ENCODE data around the gene MIOS. TPM values are rescaled to one million over a fixed set of nuclear protein-coding genes. Genes with fewer than 3 reads are reported as not detected.

The MIOS gene
- total RNA-seq, 1 experiment from 2014 or later, result 41.3 TPM

DNA sequence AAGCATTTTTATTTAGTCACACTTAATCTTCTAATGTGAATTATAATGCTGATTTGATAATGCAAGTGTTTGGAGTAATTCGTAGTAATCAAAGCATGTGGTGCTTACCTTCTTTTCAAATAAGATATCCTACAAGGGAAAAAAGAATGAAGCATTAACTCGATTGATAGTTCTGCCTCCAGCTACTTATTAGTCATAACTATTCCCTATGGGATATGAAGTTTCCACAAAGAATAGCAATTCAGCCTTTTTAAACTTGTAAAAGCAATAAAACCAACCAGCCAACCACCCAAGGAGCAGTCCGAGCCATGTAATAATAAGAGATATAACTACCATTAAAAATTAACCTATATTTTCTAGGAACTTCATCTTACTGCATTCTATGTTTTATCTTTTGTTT is 42.6 kb upstream of the MIOS start:
- ATAC-seq, result no peak
- Mint-ChIP-seq H3K9me3 (peaks cover 6% of the 10 kb centered on the region), H3K27ac (no peak overlapping the region), H3K27me3 (ENCODE audit: low read depth) (no peaks in the 10 kb centered on the region), H3K36me3 (no peaks in the 10 kb centered on the region), H3K4me3 (no peak overlapping the region), H3K4me1 (no peaks in the 10 kb centered on the region)
- no peak for TF ChIP-seq E2F5 (CRISPR knock-in tag; IDR thresholded peaks at IDR 0.05)
- TF ChIP-seq TCF7 (CRISPR knock-in tag; IDR thresholded peaks at IDR 0.05; ENCODE audit: low read depth), result no peak
- no peak for TF ChIP-seq OVOL2 (CRISPR knock-in tag; IDR thresholded peaks at IDR 0.05; ENCODE audit: borderline replicate concordance)
- no peak for TF ChIP-seq NFYB (CRISPR knock-in tag; conservative IDR thresholded peaks at IDR 0.05; ENCODE audit: low read depth)
- TF ChIP-seq, protein P1, sequence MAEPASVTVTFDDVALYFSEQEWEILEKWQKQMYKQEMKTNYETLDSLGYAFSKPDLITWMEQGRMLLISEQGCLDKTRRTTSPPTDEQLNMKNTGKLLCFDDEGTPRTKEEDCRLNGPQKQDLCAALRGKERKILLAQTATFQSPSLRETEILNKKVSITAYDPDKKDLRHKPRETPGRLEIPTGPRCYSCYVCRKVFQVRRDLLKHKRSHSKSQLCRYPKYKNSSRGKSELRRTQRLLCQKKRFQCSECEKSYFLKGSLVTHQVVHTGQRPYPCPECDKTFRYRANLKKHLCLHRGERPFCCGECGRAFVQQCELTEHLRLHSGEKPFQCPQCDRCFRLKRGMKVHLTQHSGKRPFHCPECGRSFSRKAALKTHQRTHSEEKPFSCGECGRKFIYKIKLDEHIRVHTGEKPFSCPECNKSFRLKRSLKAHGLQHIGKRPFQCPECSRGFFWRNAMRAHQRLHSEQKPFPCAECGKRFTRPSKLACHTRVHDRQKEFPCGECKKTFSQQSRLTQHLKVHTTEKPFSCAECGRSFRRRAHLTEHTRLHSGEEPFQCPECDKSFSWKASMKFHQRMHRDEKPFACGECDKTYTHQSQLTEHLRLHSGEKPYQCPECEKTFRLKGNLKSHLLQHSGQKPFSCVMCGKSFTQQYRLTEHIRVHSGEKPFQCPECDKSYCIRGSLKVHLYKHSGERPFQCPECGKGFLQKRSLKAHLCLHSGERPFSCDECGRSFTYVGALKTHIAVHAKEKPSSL (CRISPR knock-in tag; conservative IDR thresholded peaks at IDR 0.05), result no peak
- DNase-seq (ENCODE audit: low spot score), result no peak
- ChIA-PET POLR2A (no interaction called here), CTCF (interaction anchor here (1.2 kb wide), 1 partner anchor 11 kb away, joined by 3 read pairs; no protein-coding TSS in a partner anchor)

GRCh38 chr7:7526006-7526405 is 40.7 kb upstream of the MIOS start:
- CTCF ChIA-PET, result no interaction called here

More at GRCh38 chr7:7526006-7526405, 40.7 kb upstream of the MIOS start:
- POLR2A ChIA-PET, result interaction anchor here (0.6 kb wide), 1 partner anchor 864 kb away, joined by 4 read pairs; no protein-coding TSS in a partner anchor
- ATAC-seq, result no peak
- no peaks in the 10 kb centered on the region for H3K4me1 Mint-ChIP-seq
- peaks cover 6% of the 10 kb centered on the region for H3K9me3 Mint-ChIP-seq
- H3K4me3 Mint-ChIP-seq, result no peak overlapping the region
- H3K27me3 Mint-ChIP-seq (ENCODE audit: low read depth), result no peaks in the 10 kb centered on the region
- TF ChIP-seq JUN (CRISPR knock-in tag; IDR thresholded peaks at IDR 0.05) (no peak), PRRX2 (CRISPR knock-in tag; IDR thresholded peaks at IDR 0.05) (no peak), ZBTB21 (CRISPR knock-in tag; IDR thresholded peaks at IDR 0.05; ENCODE audit: borderline replicate concordance) (no peak), ZNF396 (CRISPR knock-in tag; IDR thresholded peaks at IDR 0.05; ENCODE audit: borderline replicate concordance) (no peak), ZNF317 (CRISPR knock-in tag; IDR thresholded peaks at IDR 0.05; ENCODE audit: borderline replicate concordance, low read depth) (no peak), GTF2I (CRISPR knock-in tag; conservative IDR thresholded peaks at IDR 0.05) (no peak), GRHL2 (CRISPR knock-in tag; IDR thresholded peaks at IDR 0.05; ENCODE audit: insufficient replicate concordance, severe bottlenecking) (no peak), JAZF1 (CRISPR knock-in tag; IDR thresholded peaks at IDR 0.05) (no peak), NR2C2 (CRISPR knock-in tag; IDR thresholded peaks at IDR 0.05) (no peak), ZNF423 (CRISPR knock-in tag; IDR thresholded peaks at IDR 0.05) (no peak), HMGXB4 (CRISPR knock-in tag; IDR thresholded peaks at IDR 0.05) (no peak), RORB (CRISPR knock-in tag; IDR thresholded peaks at IDR 0.05) (no peak), PRDM15 (CRISPR knock-in tag; IDR thresholded peaks at IDR 0.05) (no peak)
- TF ChIP-seq, protein P2, sequence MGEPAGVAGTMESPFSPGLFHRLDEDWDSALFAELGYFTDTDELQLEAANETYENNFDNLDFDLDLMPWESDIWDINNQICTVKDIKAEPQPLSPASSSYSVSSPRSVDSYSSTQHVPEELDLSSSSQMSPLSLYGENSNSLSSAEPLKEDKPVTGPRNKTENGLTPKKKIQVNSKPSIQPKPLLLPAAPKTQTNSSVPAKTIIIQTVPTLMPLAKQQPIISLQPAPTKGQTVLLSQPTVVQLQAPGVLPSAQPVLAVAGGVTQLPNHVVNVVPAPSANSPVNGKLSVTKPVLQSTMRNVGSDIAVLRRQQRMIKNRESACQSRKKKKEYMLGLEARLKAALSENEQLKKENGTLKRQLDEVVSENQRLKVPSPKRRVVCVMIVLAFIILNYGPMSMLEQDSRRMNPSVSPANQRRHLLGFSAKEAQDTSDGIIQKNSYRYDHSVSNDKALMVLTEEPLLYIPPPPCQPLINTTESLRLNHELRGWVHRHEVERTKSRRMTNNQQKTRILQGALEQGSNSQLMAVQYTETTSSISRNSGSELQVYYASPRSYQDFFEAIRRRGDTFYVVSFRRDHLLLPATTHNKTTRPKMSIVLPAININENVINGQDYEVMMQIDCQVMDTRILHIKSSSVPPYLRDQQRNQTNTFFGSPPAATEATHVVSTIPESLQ (CRISPR knock-in tag; IDR thresholded peaks at IDR 0.05), result no peak
- TF ChIP-seq, protein P3, sequence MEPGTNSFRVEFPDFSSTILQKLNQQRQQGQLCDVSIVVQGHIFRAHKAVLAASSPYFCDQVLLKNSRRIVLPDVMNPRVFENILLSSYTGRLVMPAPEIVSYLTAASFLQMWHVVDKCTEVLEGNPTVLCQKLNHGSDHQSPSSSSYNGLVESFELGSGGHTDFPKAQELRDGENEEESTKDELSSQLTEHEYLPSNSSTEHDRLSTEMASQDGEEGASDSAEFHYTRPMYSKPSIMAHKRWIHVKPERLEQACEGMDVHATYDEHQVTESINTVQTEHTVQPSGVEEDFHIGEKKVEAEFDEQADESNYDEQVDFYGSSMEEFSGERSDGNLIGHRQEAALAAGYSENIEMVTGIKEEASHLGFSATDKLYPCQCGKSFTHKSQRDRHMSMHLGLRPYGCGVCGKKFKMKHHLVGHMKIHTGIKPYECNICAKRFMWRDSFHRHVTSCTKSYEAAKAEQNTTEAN (CRISPR knock-in tag; IDR thresholded peaks at IDR 0.05), result no peak
- TF ChIP-seq, protein P4, sequence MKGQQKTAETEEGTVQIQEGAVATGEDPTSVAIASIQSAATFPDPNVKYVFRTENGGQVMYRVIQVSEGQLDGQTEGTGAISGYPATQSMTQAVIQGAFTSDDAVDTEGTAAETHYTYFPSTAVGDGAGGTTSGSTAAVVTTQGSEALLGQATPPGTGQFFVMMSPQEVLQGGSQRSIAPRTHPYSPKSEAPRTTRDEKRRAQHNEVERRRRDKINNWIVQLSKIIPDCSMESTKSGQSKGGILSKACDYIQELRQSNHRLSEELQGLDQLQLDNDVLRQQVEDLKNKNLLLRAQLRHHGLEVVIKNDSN (CRISPR knock-in tag; IDR thresholded peaks at IDR 0.05), result no peak
- no peaks in the 10 kb centered on the region for H3K36me3 Mint-ChIP-seq
- H3K27ac Mint-ChIP-seq, result no peak overlapping the region
- no peak for DNase-seq (ENCODE audit: low spot score)

Data from WTC11 (cell line).